ENCODE measurements around the gene CD163L1.

Gene CD163L1

DNA sequence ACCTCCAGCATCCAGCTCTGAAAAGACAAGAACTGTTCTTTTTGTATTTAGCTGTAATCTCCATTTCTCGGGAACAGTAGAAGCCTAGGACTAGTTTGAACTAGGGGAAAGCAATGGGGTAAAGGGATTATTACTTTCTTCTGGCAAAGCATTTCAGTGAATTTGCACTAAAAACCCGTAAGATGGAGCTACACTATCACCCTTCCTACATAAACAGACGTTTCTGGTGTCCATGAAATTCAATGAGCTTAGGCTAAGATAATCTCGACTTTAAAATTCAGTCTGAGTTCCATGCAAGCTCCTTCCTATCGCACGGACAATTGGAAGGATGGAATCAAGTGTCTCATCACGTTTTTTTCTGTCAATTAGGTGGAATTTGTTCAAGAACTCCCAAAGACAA, 116.0 kb downstream of the CD163L1 start:
- TF ChIP-seq, protein P1, sequence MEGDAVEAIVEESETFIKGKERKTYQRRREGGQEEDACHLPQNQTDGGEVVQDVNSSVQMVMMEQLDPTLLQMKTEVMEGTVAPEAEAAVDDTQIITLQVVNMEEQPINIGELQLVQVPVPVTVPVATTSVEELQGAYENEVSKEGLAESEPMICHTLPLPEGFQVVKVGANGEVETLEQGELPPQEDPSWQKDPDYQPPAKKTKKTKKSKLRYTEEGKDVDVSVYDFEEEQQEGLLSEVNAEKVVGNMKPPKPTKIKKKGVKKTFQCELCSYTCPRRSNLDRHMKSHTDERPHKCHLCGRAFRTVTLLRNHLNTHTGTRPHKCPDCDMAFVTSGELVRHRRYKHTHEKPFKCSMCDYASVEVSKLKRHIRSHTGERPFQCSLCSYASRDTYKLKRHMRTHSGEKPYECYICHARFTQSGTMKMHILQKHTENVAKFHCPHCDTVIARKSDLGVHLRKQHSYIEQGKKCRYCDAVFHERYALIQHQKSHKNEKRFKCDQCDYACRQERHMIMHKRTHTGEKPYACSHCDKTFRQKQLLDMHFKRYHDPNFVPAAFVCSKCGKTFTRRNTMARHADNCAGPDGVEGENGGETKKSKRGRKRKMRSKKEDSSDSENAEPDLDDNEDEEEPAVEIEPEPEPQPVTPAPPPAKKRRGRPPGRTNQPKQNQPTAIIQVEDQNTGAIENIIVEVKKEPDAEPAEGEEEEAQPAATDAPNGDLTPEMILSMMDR (conservative IDR thresholded peaks at IDR 0.05; ENCODE audit: low read depth, low read length), result no peak
- DNase-seq (ENCODE audit: low read depth), result no peak
- H3K4me3 ChIP-seq (ENCODE audit: low read length), result no peak overlapping the region

DNA sequence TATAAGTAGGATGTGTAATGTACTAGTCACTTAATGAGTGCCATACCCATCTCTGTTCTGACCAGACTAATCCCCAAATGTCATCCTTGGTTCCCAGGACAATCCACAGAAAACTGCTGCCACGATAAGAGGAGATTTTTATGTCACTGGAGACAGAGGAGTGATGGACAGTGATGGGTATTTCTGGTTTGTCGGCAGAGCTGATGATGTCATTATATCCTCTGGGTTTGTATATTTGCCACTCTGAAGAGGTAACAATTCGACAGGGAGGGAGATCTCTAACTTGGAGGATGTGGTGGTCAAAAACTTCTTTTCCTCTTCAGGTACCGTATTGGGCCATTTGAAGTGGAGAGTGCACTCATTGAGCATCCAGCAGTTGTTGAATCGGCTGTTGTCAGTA, 119.8 kb downstream of the CD163L1 start:
- no peak overlapping the region for H3K4me3 ChIP-seq (ENCODE audit: low read length)
- TF ChIP-seq, protein P1 (conservative IDR thresholded peaks at IDR 0.05; ENCODE audit: low read depth, low read length), result no peak
- DNase-seq (ENCODE audit: low read depth), result no peak

DNA sequence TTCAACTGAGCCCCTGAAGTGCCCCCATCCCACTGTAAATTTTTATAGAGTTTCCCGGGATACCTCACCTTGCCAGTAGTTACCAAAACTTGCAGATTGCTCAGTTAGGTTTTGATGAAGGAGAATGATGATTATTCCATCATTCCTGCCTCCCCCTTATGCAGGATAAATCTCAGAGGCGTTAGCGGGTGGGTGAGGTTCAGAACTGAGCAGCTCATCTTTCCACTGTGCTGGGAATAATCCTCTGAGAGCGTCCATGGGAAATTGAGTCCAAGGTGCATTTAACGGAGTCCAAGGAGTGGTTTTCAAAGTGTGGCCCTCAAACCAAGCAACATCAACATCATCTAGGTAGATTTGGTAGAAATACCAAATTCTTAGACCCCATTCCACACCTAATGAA, 121.4 kb downstream of the CD163L1 start:
- DNase-seq (ENCODE audit: low read depth), result no peak
- H3K4me3 ChIP-seq (ENCODE audit: low read length), result no peak overlapping the region
- TF ChIP-seq, protein P1 (conservative IDR thresholded peaks at IDR 0.05; ENCODE audit: low read depth, low read length), result no peak

DNA sequence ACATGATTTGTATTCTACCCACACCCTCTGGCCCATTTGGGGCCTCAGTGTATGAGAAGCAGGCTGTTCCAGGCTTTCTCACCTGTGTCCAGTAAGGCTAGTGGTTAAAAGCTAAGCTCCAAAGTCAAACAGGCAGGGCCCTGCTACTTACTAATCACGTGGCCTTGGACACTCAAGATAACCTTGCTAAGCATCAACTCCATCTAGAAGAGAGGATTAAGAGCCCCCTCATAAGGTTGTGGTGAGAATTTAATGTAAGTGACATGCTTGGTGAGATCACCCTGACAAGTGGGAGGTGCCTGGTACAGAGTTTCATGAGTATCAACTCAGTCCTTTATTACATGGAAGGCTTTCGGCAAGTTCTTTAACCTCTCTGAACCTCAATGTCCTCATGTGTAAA, 122.3 kb downstream of the CD163L1 start:
- no peak for DNase-seq (ENCODE audit: low read depth)
- TF ChIP-seq, protein P1 (conservative IDR thresholded peaks at IDR 0.05; ENCODE audit: low read depth, low read length), result no peak
- H3K4me3 ChIP-seq (ENCODE audit: low read length), result no peak overlapping the region

DNA sequence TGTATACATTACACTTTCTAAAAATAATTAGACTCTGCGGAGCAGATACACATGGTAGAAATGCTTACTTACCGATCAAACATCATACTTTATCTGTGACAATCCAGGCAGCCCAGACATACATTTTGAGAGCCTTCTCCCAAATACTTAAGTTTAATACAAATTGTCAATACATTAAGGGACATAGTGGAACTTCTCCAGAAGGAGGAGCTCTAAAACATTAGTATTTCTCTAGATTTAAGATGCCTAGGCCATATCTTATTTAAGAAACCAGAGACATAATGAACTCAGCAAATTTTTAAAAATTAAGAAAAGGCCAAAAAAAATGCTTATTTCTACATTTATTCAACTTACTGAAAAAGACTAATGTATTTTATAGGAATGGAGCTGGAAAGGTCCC, 124.0 kb downstream of the CD163L1 start:
- DNase-seq (ENCODE audit: low read depth), result no peak
- no peak overlapping the region for H3K4me3 ChIP-seq (ENCODE audit: low read length)
- TF ChIP-seq, protein P1 (conservative IDR thresholded peaks at IDR 0.05; ENCODE audit: low read depth, low read length), result no peak

DNA sequence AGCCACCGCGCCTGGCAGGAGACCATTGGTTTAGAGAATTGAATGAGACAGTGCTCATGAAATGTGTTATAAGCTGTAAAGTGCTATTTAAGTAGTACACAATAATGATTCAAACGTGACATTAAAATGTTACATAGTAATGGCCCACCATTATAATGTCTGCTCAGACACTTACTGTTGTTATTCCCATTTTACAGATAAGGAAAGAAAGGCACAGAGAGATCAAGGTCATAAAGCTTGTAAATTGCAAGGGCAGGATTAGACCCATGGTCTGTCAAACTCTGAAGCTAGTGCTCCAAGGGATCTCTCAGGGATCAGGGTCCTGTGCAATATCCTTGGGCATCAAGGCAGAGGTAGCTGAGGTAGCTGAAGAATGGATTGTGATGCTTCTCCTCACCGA, 133.9 kb downstream of the CD163L1 start:
- TF ChIP-seq, protein P1 (conservative IDR thresholded peaks at IDR 0.05; ENCODE audit: low read depth, low read length), result no peak
- no peak for DNase-seq (ENCODE audit: low read depth)
- H3K4me3 ChIP-seq (ENCODE audit: low read length), result no peak overlapping the region

Measured in retinal pigment epithelial cell (primary cell).